Adrenal gland (tissue), 5 donors: ENCODE measurements around the gene FAM50B.

Source experiments
- CTCF ChIP-seq, 6 experiments: fragments of 450-650 bp in 4 of 6; fragments of 200-600 bp in 2 of 6; sonication (generic) in 1 of 6; IDR thresholded peaks; 1 replicate in 5 of 6; 2 replicates in 1 of 6; pipeline versions ENCODE4 v1.5.1 to v1.8.0; 2016 to 2021; ENCODE audit warnings: antibody characterized with exemption in 6 of 6, mild to moderate bottlenecking in 2 of 6, moderate library complexity in 1 of 6
- POLR2A ChIP-seq, 2 donors: fragments of 450-650 bp; IDR thresholded peaks; one replicate each; pipeline ENCODE4 v1.6.1; 2017; ENCODE audit warnings: antibody characterized with exemption in 2 of 2, mild to moderate bottlenecking in 2 of 2, moderate library complexity in 1 of 2
- donor health status: DM: no; HTN: no; CAD: no.

- no peak for TF ChIP-seq POLR2A (IDR thresholded peaks at IDR 0.05)
- no peak for TF ChIP-seq CTCF (IDR thresholded peaks at IDR 0.05)
Observed at GRCh38 chr6:3835055-3835731, 14.0 kb upstream of the FAM50B start.
